ENCODE data around the gene SYT7. TPM values are rescaled to one million over a fixed set of nuclear protein-coding genes. Genes with fewer than 3 reads are reported as not detected.

Gene SYT7
- total RNA-seq, 1 donor from 2014 or later = 3.4 TPM

DNA sequence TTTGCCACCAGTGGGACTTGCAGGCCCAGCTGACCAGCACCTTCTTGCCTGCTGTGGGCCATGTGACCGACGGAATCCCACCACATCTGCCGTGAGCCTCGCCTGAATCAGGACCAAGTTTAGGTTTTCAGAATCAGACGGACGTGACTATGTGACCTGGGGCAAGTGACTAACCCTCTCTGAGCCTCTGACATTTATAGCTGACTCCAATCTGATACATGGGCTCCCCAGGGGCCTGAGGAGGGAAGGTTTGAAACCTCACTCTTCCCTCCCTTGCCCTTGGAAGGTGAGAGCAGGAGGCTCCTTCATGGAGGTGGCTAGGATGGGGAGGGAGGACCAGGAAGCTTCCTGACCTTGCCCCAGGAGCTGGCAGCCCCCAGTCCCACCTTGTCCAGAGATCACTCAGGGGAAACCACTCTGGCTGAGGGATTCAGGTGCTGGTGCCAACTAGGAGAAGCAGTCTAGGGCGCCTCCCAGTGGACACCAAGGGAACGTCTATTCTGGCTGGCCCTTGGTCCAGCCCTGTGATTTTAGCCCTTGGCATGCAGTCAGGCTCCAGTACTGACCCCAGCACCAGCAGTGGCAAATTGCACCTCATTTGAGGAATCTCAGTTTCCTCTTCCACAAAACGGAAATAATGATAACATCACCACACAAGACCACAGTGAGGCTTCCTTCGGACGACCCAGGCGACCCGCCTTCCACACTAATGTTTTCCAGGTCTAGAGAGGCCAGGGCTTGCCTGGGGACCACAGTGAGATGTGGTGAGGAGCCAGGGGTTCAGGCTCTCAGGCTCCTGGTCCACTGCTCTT lies 47.2 kb upstream of the SYT7 start:
- Histone ChIP-seq H3K4me3 (no peak overlapping the region), H3K4me1 (peaks cover 11% of the 10 kb centered on the region), H3K36me3 (no peaks in the 10 kb centered on the region), H3K27ac (no peak overlapping the region), H3K9me3 (no peaks in the 10 kb centered on the region), H3K27me3 (no peaks in the 10 kb centered on the region)
- intact Hi-C loops (cut with DNase I) = no loop called here
- TF ChIP-seq, protein P1, sequence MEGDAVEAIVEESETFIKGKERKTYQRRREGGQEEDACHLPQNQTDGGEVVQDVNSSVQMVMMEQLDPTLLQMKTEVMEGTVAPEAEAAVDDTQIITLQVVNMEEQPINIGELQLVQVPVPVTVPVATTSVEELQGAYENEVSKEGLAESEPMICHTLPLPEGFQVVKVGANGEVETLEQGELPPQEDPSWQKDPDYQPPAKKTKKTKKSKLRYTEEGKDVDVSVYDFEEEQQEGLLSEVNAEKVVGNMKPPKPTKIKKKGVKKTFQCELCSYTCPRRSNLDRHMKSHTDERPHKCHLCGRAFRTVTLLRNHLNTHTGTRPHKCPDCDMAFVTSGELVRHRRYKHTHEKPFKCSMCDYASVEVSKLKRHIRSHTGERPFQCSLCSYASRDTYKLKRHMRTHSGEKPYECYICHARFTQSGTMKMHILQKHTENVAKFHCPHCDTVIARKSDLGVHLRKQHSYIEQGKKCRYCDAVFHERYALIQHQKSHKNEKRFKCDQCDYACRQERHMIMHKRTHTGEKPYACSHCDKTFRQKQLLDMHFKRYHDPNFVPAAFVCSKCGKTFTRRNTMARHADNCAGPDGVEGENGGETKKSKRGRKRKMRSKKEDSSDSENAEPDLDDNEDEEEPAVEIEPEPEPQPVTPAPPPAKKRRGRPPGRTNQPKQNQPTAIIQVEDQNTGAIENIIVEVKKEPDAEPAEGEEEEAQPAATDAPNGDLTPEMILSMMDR (IDR thresholded peaks at IDR 0.05) = peak; percentile 44 to 77 (median 48)
- no peak for TF ChIP-seq POLR2A (IDR thresholded peaks at IDR 0.05)
- TF ChIP-seq POLR2AphosphoS5 (IDR thresholded peaks at IDR 0.05; ENCODE audit: insufficient read depth in 1 of 2, low read depth in 1 of 2) = peak in 1 of 2 donors; percentile 44
- no peak for DNase-seq (ENCODE audit: extremely low spot score in 2 of 2)

DNA sequence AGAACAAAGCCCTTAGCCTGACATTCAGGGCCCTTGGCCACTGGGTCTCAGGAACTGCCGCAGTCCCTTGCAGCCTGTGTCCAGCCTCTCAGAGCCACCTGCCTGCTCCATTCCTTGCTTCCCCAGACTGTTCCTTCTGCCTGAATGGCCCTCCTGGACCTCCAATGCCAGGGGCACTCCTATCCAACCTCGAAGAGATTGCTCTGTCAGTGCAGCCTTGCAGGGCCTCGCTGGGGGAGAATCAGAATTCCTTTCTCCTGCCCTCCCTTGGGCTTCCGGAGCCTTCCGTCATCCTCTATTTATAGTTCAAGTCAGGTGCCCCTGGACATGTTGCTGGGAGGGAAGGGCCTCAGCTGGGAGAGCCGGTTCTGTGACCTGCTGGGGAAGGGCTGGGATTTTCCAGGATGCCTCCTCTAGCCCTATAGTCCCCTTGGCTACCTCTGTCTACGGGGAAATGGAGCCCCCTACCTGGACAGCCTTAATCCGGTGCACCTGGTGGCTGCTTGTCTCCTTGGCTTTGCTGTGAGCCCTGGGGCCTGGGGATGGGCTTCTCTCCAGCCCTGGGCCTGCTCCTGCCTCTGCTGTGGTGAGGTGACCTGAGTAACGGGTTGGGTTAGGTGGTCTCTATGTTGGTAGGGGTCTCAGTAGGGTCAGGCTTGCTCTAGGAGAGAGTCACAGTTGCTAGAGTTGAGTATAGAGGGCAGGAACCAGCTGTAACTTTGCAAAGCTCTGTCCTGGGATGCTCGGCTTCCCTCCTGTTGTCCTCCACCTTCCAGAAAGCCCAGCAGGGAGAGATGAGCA lies 45.9 kb upstream of the SYT7 start:
- H3K27ac ChIP-seq = no peak overlapping the region
- H3K4me1 ChIP-seq = peaks cover 11% of the 10 kb centered on the region
- no peak for DNase-seq (ENCODE audit: extremely low spot score in 2 of 2)
- no peaks in the 10 kb centered on the region for H3K36me3 ChIP-seq
- no peaks in the 10 kb centered on the region for H3K9me3 ChIP-seq
- intact Hi-C loops (cut with DNase I) = no loop called here
- TF ChIP-seq POLR2AphosphoS5 (IDR thresholded peaks at IDR 0.05; ENCODE audit: insufficient read depth in 1 of 2, low read depth in 1 of 2) (peak in 1 of 2 donors; percentile 41), POLR2A (IDR thresholded peaks at IDR 0.05) (no peak)
- H3K27me3 ChIP-seq = no peaks in the 10 kb centered on the region
- no peak overlapping the region for H3K4me3 ChIP-seq

DNA sequence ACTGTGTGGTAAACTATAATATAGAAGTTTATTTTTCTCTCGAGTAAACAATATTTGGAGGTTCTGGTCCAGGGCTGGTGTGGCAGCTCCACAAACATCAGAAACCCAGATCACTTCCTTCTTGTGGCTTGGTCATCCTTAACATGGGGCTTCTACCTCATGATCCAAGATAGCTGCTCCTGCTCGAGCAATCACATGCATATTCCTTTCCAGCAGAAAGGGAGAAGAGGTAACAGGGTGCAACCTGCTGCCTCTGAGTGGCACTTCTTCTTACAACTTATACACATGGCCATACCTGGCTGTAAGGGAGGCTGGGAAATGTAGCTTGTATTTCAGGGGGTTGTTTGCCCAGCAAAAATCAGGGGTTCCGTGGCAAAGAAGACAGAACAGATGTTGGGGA lies 44.6 kb upstream of the SYT7 start:
- intact Hi-C loops (cut with DNase I) = no loop called here
- no peak overlapping the region for H3K27ac ChIP-seq
- TF ChIP-seq, protein P1 (IDR thresholded peaks at IDR 0.05) = no peak
- TF ChIP-seq POLR2AphosphoS5 (IDR thresholded peaks at IDR 0.05; ENCODE audit: insufficient read depth in 1 of 2, low read depth in 1 of 2) = no peak
- no peak for TF ChIP-seq POLR2A (IDR thresholded peaks at IDR 0.05)
- peaks cover 11% of the 10 kb centered on the region for H3K4me1 ChIP-seq
- no peak for DNase-seq (ENCODE audit: extremely low spot score in 2 of 2)
- H3K36me3 ChIP-seq = no peaks in the 10 kb centered on the region
- no peaks in the 10 kb centered on the region for H3K27me3 ChIP-seq
- H3K4me3 ChIP-seq = no peak overlapping the region
- H3K9me3 ChIP-seq = no peaks in the 10 kb centered on the region

DNA sequence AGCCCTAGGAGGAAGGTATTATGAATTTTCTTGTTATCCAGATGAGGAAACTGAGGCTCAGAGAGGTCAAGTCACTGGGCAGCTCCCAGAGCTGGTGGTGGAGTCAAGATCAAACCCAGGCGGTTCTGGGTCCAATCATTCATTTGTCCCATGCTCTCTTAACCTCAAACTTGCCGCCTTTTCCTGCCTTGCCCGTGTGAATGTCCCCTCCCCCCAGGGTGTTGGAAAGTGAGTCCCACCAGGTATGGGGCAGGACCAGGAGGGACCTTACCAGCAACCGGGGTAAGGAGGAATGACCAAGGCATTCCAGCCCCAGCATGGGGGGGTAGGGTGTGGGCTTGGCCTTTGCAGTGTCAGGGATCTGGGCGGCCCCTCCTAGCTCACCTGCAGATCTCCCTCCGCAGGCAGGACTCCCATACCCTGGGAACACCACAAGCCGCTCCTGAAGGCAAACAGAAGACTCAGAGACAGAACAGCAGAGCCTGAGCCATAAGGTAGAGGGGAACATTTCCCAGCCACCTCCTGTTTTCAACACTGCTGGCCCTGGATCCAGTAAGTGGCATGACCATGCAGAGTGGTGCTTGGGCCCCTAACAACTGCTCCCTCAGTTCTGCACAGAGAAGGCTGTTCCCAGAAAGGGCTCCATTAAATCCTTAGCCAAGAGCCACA lies 41.2 kb upstream of the SYT7 start:
- Histone ChIP-seq H3K4me3 (no peak overlapping the region), H3K27ac (no peak overlapping the region), H3K9me3 (no peaks in the 10 kb centered on the region), H3K27me3 (no peaks in the 10 kb centered on the region), H3K4me1 (no peaks in the 10 kb centered on the region), H3K36me3 (no peaks in the 10 kb centered on the region)
- DNase-seq (ENCODE audit: extremely low spot score in 2 of 2) = no peak
- intact Hi-C loops (cut with DNase I) = no loop called here
- TF ChIP-seq POLR2AphosphoS5 (IDR thresholded peaks at IDR 0.05; ENCODE audit: insufficient read depth in 1 of 2, low read depth in 1 of 2) (no peak), POLR2A (IDR thresholded peaks at IDR 0.05) (no peak)
- TF ChIP-seq, protein P1 (IDR thresholded peaks at IDR 0.05) = no peak

DNA sequence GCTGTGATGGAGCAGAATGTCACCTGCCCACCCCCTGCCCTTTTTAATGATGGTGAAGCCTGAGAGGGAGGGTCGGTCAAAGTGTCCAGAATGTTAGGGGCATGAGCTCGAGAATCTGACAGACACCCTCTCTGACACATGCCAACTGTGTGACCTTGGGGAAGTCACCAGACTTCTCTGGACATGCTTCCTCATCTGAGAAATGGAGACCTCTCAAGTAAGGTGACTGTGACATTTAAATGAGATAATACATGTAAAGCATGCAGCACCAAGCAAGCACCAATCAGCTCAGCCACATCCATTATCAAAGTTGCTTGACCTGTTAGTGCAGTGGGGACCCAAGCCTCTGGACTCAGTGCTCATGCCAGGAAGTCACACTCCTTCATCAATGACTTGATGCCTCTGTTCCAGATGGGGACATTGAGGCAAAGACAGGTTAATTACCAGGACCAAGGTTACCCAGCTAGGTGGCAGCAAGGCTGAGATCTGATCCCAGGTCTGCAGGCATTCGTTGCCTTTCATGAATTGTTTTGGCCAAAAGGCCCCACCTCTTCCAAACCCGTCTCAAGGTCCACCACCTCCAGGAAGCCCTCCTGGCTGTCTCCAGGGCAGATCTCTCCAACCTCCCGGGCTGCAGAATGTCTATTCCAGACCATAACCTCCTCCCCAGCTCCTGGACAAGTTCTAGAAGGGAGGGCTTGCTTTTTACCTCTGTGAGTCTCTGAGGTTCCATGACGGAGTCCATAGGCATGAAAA lies 38.8 kb upstream of the SYT7 start:
- no peaks in the 10 kb centered on the region for H3K9me3 ChIP-seq
- TF ChIP-seq, protein P1 (IDR thresholded peaks at IDR 0.05) = no peak
- TF ChIP-seq POLR2A (IDR thresholded peaks at IDR 0.05) (no peak), POLR2AphosphoS5 (IDR thresholded peaks at IDR 0.05; ENCODE audit: insufficient read depth in 1 of 2, low read depth in 1 of 2) (no peak)
- H3K36me3 ChIP-seq = no peaks in the 10 kb centered on the region
- H3K4me3 ChIP-seq = no peak overlapping the region
- H3K4me1 ChIP-seq = no peaks in the 10 kb centered on the region
- intact Hi-C loops (cut with DNase I) = no loop called here
- no peak for DNase-seq (ENCODE audit: extremely low spot score in 2 of 2)
- H3K27ac ChIP-seq = no peak overlapping the region
- no peaks in the 10 kb centered on the region for H3K27me3 ChIP-seq
